ENCODE results near the gene LHCGR. TPM values are rescaled to one million over a fixed set of nuclear protein-coding genes. Genes with fewer than 3 reads are reported as not detected.

The LHCGR gene
- total and polyA plus RNA-seq, 8 donors = 0.25 to 0.92 (median 0.43) TPM; not detected in 5

DNA sequence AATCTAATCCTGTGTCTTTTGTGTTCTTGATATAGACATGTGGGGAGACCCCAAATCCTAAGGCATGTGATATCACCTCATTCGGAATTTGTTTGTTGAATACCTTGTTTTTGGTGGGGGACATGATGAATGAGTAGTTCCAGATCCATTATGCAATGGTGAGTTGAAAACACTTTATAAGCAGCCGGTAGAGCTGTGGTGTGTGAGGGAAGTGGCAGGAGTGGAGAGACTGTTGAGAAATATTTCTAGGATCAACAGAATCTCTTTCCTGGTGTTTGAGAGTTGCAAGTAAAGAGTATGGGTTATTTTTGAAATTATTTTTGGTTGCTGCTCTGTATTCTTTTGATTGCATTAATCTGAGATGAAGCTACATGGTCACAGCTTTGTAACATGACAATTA is 34.4 kb downstream of the LHCGR start:
- intact Hi-C loops (cut with DNase I; ENCODE audit: low total_unique reads) = no loop called here
- TF ChIP-seq POLR2A (IDR thresholded peaks at IDR 0.05) (no peak), CTCF (IDR thresholded peaks at IDR 0.05) (no peak), EP300 (IDR thresholded peaks at IDR 0.05) (no peak), POLR2AphosphoS5 (IDR thresholded peaks at IDR 0.05) (no peak)
- Histone ChIP-seq H3K27me3 (no peaks in the 10 kb centered on the region), H3K27ac (no peak overlapping the region), H3K9me3 (no peaks in the 10 kb centered on the region), H3K4me3 (no peak overlapping the region), H3K36me3 (no peaks in the 10 kb centered on the region), H3K4me1 (no peaks in the 10 kb centered on the region)
- 72 to 90% (median 88%) methylated on average over 2 of the region's 2 CpGs for WGBS, 5 donors
- no peak for DNase-seq

DNA sequence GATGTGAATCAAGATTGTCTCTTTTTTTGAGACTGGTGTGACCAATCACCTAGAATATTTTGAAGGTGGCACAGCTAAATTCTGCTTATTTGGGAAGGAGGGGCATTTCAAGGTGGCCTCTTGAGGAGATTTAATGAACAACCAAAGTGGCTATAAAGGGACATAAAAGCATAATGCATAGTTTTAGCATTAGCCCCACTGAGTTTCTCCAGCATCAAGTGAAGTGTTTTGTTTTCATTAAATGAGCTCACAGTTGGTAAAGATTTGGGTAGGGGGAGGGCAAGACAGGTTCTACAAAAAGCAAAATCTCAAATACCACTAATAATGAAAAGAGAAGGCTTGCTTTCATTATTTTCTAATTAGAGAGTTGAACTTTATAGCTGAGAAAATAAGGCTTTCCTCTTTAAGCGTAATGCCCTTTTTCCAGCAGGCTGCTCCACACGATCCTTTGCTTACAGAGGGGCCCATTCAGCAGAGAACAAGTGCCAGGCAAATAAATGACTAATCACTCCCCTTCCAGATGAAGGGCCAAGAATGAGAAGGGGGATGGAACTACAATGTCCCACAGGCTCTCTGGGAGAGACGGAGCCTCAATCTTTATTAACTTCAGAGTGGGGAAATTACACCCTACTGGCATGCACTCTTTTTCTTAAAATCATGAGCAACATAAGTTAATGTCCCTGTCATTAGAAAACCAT is 35.9 kb downstream of the LHCGR start:
- Histone ChIP-seq H3K4me3 (no peak overlapping the region), H3K9me3 (no peaks in the 10 kb centered on the region), H3K36me3 (no peaks in the 10 kb centered on the region), H3K27me3 (no peaks in the 10 kb centered on the region), H3K27ac (no peak overlapping the region), H3K4me1 (peaks cover 0 to 8% (median 2%) of the 10 kb centered on the region in 4 donors)
- TF ChIP-seq POLR2AphosphoS5 (IDR thresholded peaks at IDR 0.05) (no peak), CTCF (IDR thresholded peaks at IDR 0.05) (no peak), EP300 (IDR thresholded peaks at IDR 0.05) (no peak), POLR2A (IDR thresholded peaks at IDR 0.05) (no peak)
- peak in 1 of 2 donors; percentile 72 for DNase-seq
- intact Hi-C loops (cut with DNase I; ENCODE audit: low total_unique reads) = no loop called here
- WGBS, 5 donors = 28 to 42% (median 36%) methylated on average over 3 of the region's 3 CpGs

- Histone ChIP-seq H3K4me3 (no peak overlapping the region), H3K9me3 (no peaks in the 10 kb centered on the region), H3K36me3 (no peaks in the 10 kb centered on the region), H3K27me3 (no peaks in the 10 kb centered on the region), H3K27ac (no peak overlapping the region), H3K4me1 (peaks cover 0 to 17% (median 8%) of the 10 kb centered on the region in 4 donors)
- 56 to 68% (median 59%) methylated on average over 3 of the region's 3 CpGs for WGBS, 5 donors
- no peak for DNase-seq
- TF ChIP-seq POLR2AphosphoS5 (IDR thresholded peaks at IDR 0.05) (no peak), POLR2A (IDR thresholded peaks at IDR 0.05) (no peak), CTCF (IDR thresholded peaks at IDR 0.05) (no peak), EP300 (IDR thresholded peaks at IDR 0.05) (no peak)
- intact Hi-C loops (cut with DNase I; ENCODE audit: low total_unique reads) = no loop called here
Measured at GRCh38 chr2:48717846-48718245, 37.7 kb downstream of the LHCGR start.

DNA sequence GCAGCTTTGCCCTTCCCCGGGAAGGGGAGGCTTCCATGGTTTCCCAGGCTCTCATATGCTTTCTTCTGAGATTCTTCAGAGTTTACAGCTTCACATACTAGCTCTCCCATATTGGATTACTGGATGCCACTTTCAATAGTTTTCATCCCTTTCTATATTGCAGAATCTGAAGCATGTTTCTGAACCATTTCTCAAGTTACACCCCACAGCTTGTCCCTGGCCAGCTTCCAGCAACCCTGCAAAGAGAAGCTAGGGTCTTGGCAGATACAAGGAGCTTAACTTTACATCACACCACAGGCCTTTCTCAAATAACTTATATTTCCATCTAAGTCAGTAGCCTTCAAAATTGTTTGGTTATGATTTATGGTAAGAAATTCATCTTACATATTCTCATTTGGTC is 39.6 kb downstream of the LHCGR start:
- no peaks in the 10 kb centered on the region for H3K9me3 ChIP-seq
- peak in 1 of 2 donors; percentile 41 for DNase-seq
- intact Hi-C loops (cut with DNase I; ENCODE audit: low total_unique reads) = no loop called here
- peaks cover 0 to 17% (median 8%) of the 10 kb centered on the region in 4 donors for H3K4me1 ChIP-seq
- H3K27me3 ChIP-seq = no peaks in the 10 kb centered on the region
- no peaks in the 10 kb centered on the region for H3K36me3 ChIP-seq
- peak overlapping the region in 2 of 5 donors; percentile 50 to 68 for H3K27ac ChIP-seq
- WGBS, 5 donors = 30 to 44% (median 39%) methylated on average over 1 of the region's 1 CpG
- H3K4me3 ChIP-seq = no peak overlapping the region
- TF ChIP-seq POLR2AphosphoS5 (IDR thresholded peaks at IDR 0.05) = no peak
- TF ChIP-seq CTCF (IDR thresholded peaks at IDR 0.05) = no peak
- no peak for TF ChIP-seq POLR2A (IDR thresholded peaks at IDR 0.05)
- TF ChIP-seq EP300 (IDR thresholded peaks at IDR 0.05) = no peak

Data from stomach (tissue), 9 donors.